ENCODE data around the gene GSK3A.

GSK3A gene

GRCh38 chr19:42214810-42215485, 27.5 kb downstream of the GSK3A start:
- Histone ChIP-seq H3K4me3 (ENCODE audit: insufficient read length, low read depth) (no peak overlapping the region), H3K4me1 (ENCODE audit: insufficient read depth, insufficient read length) (peaks cover 11% of the 10 kb centered on the region), H3K9ac (ENCODE audit: insufficient read length, low read depth) (no peak overlapping the region), H3K9me3 (ENCODE audit: insufficient read depth, low read length) (no peaks in the 10 kb centered on the region), H3K36me3 (ENCODE audit: insufficient read depth, insufficient read length, low read length) (peaks cover 38% of the 10 kb centered on the region), H3K27me3 (ENCODE audit: insufficient read depth, insufficient read length) (no peaks in the 10 kb centered on the region)
- DNase-seq (ENCODE audit: low read depth, low spot score), result no peak
- TF ChIP-seq YY1 (IDR thresholded peaks at IDR 0.05; ENCODE audit: insufficient read depth, insufficient read length), result no peak
- no peak for TF ChIP-seq ZNF274 (IDR thresholded peaks at IDR 0.05; ENCODE audit: low read depth, low read length)
- TF ChIP-seq SUZ12 (IDR thresholded peaks at IDR 0.05; ENCODE audit: extremely low read depth, insufficient read depth, insufficient read length), result no peak

- H3K4me3 ChIP-seq (ENCODE audit: insufficient read length, low read depth), result no peak overlapping the region
- H3K9ac ChIP-seq (ENCODE audit: insufficient read length, low read depth), result no peak overlapping the region
- no peak for DNase-seq (ENCODE audit: low read depth, low spot score)
- no peaks in the 10 kb centered on the region for H3K9me3 ChIP-seq (ENCODE audit: insufficient read depth, low read length)
- H3K27me3 ChIP-seq (ENCODE audit: insufficient read depth, insufficient read length), result no peaks in the 10 kb centered on the region
- TF ChIP-seq ZNF274 (IDR thresholded peaks at IDR 0.05; ENCODE audit: low read depth, low read length) (no peak), SUZ12 (IDR thresholded peaks at IDR 0.05; ENCODE audit: extremely low read depth, insufficient read depth, insufficient read length) (no peak), YY1 (IDR thresholded peaks at IDR 0.05; ENCODE audit: insufficient read depth, insufficient read length) (no peak)
- H3K4me1 ChIP-seq (ENCODE audit: insufficient read depth, insufficient read length), result peaks cover 6% of the 10 kb centered on the region
- peaks cover 57% of the 10 kb centered on the region for H3K36me3 ChIP-seq (ENCODE audit: insufficient read depth, insufficient read length, low read length)
Measured at GRCh38 chr19:42212886-42213285, 29.5 kb downstream of the GSK3A start.

DNA sequence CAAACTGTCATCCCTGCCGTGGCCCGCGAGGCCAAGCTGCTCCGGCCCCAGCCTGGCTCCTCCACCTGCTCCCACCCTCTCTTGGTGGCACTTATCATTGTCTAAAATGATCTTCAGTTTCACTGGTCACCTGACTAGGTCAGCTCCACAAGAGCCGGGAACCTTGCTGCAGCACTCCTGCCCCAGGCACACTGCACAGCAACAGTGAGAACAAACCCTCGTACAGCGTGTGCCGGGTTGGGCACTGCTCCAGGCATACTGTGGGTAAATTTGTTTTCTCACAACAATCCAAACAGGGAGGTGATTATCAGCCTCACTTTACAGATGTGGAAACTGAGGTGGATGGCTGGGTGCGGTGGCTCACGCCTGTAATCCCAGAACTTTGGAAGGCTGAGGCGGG, 33.8 kb downstream of the GSK3A start:
- TF ChIP-seq ZNF274 (IDR thresholded peaks at IDR 0.05; ENCODE audit: low read depth, low read length) (no peak), SUZ12 (IDR thresholded peaks at IDR 0.05; ENCODE audit: extremely low read depth, insufficient read depth, insufficient read length) (no peak), YY1 (IDR thresholded peaks at IDR 0.05; ENCODE audit: insufficient read depth, insufficient read length) (no peak)
- Histone ChIP-seq H3K36me3 (ENCODE audit: insufficient read depth, insufficient read length, low read length) (peaks cover 59% of the 10 kb centered on the region), H3K4me1 (ENCODE audit: insufficient read depth, insufficient read length) (peaks cover 4% of the 10 kb centered on the region)

DNA sequence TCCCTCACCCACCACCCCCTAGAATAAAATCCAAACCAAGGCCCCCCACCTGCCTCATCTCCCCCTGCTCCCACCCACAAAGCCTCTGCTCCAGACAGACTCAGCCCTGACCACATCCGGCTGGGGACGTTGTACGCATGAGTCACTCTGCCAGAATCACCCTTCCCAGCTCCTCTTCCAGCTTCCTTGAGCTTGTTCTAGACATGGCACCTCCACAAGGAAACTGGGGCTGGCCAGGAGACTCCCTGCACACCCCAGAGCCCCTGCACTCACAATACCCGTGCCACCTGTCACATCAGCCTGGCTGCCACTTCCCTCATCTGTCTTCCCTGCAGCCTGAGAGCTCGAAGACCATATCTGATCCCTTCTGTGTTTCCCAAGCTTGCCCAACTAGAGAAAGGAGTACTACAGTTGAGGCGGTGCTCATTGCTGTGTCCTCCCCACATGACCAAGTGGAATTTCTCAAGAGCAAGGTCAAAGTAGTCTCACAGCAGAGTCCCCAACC, 34.6 kb downstream of the GSK3A start:
- TF ChIP-seq YY1 (IDR thresholded peaks at IDR 0.05; ENCODE audit: insufficient read depth, insufficient read length) (no peak), ZNF274 (IDR thresholded peaks at IDR 0.05; ENCODE audit: low read depth, low read length) (no peak), SUZ12 (IDR thresholded peaks at IDR 0.05; ENCODE audit: extremely low read depth, insufficient read depth, insufficient read length) (no peak)
- Histone ChIP-seq H3K36me3 (ENCODE audit: insufficient read depth, insufficient read length, low read length) (peaks cover 59% of the 10 kb centered on the region), H3K4me3 (ENCODE audit: insufficient read length, low read depth) (no peak overlapping the region), H3K9ac (ENCODE audit: insufficient read length, low read depth) (no peak overlapping the region), H3K9me3 (ENCODE audit: insufficient read depth, low read length) (no peaks in the 10 kb centered on the region), H3K4me1 (ENCODE audit: insufficient read depth, insufficient read length) (peaks cover 4% of the 10 kb centered on the region), H3K27me3 (ENCODE audit: insufficient read depth, insufficient read length) (no peaks in the 10 kb centered on the region)
- no peak for DNase-seq (ENCODE audit: low read depth, low spot score)

More for the DNA sequence above, 33.8 kb downstream of the GSK3A start:
- Histone ChIP-seq H3K27me3 (ENCODE audit: insufficient read depth, insufficient read length) (no peaks in the 10 kb centered on the region), H3K9ac (ENCODE audit: insufficient read length, low read depth) (no peak overlapping the region), H3K4me3 (ENCODE audit: insufficient read length, low read depth) (no peak overlapping the region), H3K9me3 (ENCODE audit: insufficient read depth, low read length) (no peaks in the 10 kb centered on the region)
- DNase-seq (ENCODE audit: low read depth, low spot score), result no peak

DNA sequence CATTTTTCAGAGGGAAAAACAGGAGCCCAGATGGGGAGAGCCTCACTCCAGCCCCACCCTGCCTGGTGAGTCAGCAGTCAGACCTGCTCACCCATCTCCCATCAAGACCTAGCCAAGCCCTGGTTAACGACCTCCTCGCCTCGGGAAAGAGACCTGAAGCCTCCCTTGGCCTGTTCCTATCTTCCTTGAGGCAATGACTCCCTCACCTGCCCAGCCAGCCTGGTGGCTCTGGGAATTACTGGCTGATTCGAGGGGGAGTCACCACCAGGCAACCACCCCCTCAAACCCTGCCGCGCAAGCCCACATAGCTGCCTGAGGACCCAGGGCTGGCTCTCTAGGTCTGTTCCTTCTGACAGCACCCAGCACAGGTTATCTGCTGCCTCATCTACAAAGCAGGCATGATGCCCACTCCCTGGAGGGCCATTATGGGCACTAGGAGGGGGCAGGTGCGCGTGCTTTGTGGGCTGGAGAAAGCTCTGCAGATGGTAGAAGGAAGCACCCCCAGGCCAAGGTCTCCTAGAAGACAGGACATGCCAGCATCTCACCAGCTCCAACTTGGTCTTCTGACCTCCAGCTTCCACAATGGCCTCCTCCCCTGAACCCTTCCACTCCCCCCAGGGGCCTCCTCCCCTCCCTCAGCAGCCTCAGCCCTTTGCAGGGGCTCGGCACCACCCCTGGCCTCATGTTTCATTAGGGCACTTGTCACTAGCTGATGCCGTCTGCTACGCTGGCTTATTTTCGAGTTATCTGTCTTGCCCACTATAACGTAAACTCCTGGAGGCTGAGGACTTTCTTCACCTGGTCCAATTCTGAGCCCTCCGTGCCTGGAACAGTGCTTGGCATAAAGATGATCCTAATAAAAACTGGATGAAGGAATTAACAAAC, 35.3 kb downstream of the GSK3A start:
- Histone ChIP-seq H3K4me1 (ENCODE audit: insufficient read depth, insufficient read length) (peaks cover 4% of the 10 kb centered on the region), H3K4me3 (ENCODE audit: insufficient read length, low read depth) (no peak overlapping the region), H3K27me3 (ENCODE audit: insufficient read depth, insufficient read length) (no peaks in the 10 kb centered on the region), H3K36me3 (ENCODE audit: insufficient read depth, insufficient read length, low read length) (peaks cover 63% of the 10 kb centered on the region), H3K9me3 (ENCODE audit: insufficient read depth, low read length) (no peaks in the 10 kb centered on the region), H3K9ac (ENCODE audit: insufficient read length, low read depth) (no peak overlapping the region)
- no peak for DNase-seq (ENCODE audit: low read depth, low spot score)
- TF ChIP-seq YY1 (IDR thresholded peaks at IDR 0.05; ENCODE audit: insufficient read depth, insufficient read length), result no peak
- no peak for TF ChIP-seq SUZ12 (IDR thresholded peaks at IDR 0.05; ENCODE audit: extremely low read depth, insufficient read depth, insufficient read length)
- no peak for TF ChIP-seq ZNF274 (IDR thresholded peaks at IDR 0.05; ENCODE audit: low read depth, low read length)

DNA sequence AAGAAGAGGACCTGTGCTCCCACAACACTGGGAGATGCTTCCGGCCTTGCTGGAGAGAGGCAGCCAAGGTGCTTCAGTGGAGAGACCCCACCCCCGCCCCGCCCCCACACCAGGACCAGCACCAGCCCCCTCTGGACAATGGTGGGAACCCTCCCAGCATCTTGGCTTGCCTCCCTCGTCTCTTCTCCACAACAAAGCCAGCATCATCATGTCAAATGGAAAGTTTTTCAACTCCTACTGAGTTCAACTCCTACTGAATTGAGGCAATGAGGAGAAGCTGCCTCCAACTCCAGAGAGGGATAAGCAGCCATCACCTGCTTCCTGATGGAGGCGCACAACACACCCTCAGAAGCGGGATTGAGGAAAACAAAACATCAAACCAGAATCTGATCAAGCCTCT, 37.7 kb downstream of the GSK3A start:
- Histone ChIP-seq H3K27me3 (ENCODE audit: insufficient read depth, insufficient read length) (no peaks in the 10 kb centered on the region), H3K4me3 (ENCODE audit: insufficient read length, low read depth) (no peak overlapping the region), H3K4me1 (ENCODE audit: insufficient read depth, insufficient read length) (peaks cover 7% of the 10 kb centered on the region), H3K36me3 (ENCODE audit: insufficient read depth, insufficient read length, low read length) (peaks cover 75% of the 10 kb centered on the region), H3K9ac (ENCODE audit: insufficient read length, low read depth) (no peak overlapping the region), H3K9me3 (ENCODE audit: insufficient read depth, low read length) (no peaks in the 10 kb centered on the region)
- TF ChIP-seq YY1 (IDR thresholded peaks at IDR 0.05; ENCODE audit: insufficient read depth, insufficient read length), result no peak
- TF ChIP-seq SUZ12 (IDR thresholded peaks at IDR 0.05; ENCODE audit: extremely low read depth, insufficient read depth, insufficient read length), result no peak
- no peak for TF ChIP-seq ZNF274 (IDR thresholded peaks at IDR 0.05; ENCODE audit: low read depth, low read length)
- DNase-seq (ENCODE audit: low read depth, low spot score), result no peak

DNA sequence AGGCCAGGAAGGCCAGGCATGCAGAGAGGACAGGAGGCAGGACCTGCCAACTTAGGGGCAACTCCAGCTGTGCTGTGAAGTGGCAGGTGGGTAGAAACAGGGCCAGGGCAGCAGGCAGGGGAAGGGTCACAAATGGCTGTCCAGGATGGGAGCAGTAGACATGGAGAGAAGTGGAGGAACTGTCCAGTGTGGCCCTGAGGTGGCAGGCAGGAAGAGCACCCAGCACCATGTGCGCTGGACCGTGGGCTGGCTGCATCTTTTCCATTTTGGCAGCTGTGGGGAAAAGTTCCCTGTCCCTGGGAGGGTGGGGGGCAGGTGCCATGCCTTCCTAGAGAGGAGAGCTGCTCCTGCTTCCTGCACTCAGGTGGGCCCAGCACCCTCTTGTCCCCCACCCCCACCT, 38.7 kb downstream of the GSK3A start:
- TF ChIP-seq YY1 (IDR thresholded peaks at IDR 0.05; ENCODE audit: insufficient read depth, insufficient read length) (no peak), SUZ12 (IDR thresholded peaks at IDR 0.05; ENCODE audit: extremely low read depth, insufficient read depth, insufficient read length) (no peak), ZNF274 (IDR thresholded peaks at IDR 0.05; ENCODE audit: low read depth, low read length) (no peak)
- H3K9ac ChIP-seq (ENCODE audit: insufficient read length, low read depth), result no peak overlapping the region
- H3K4me3 ChIP-seq (ENCODE audit: insufficient read length, low read depth), result no peak overlapping the region

More for the DNA sequence above, 38.7 kb downstream of the GSK3A start:
- Histone ChIP-seq H3K9me3 (ENCODE audit: insufficient read depth, low read length) (no peaks in the 10 kb centered on the region), H3K27me3 (ENCODE audit: insufficient read depth, insufficient read length) (no peaks in the 10 kb centered on the region), H3K36me3 (ENCODE audit: insufficient read depth, insufficient read length, low read length) (peaks cover 77% of the 10 kb centered on the region), H3K4me1 (ENCODE audit: insufficient read depth, insufficient read length) (peaks cover 9% of the 10 kb centered on the region)
- no peak for DNase-seq (ENCODE audit: low read depth, low spot score)
